Astrocyte (in vitro differentiated cells and primary cell): Measurements from ENCODE around the gene NCDN. TPM values are rescaled to one million over a fixed set of nuclear protein-coding genes. Genes with fewer than 3 reads are reported as not detected.
A peak's percentile ranks its signal among the peaks of the same experiment; 100 is the strongest.

Source experiments
- DNase-seq: peaks from one replicate; pipeline ENCODE4 v3.0.0-alpha.2; 2010; ENCODE audit warnings: low read depth
- FAIRE-seq: peaks from 2 replicates; lab custom pipeline; 2011; peaks lifted over from hg19 to GRCh38; lab: Jason Lieb, UNC
- H2AFZ ChIP-seq: 2 replicates; pipeline ENCODE4 v1.6.0; 2012; ENCODE audit warnings: low read depth, low read length, inconsistent platforms
- H3K27ac ChIP-seq: 2 replicates; pipeline ENCODE4 v1.5.1; 2011; ENCODE audit warnings: low read depth, low read length, inconsistent platforms
- H3K27me3 ChIP-seq: 2 replicates; pipeline ENCODE4 v1.6.0; 2011; ENCODE audit warnings: low read length, inconsistent platforms; ENCODE audit not compliant: insufficient read depth
- H3K36me3 ChIP-seq: 2 replicates; pipeline ENCODE4 v1.5.1; 2011; ENCODE audit warnings: low read length, inconsistent platforms; ENCODE audit not compliant: insufficient read depth
- H3K4me1 ChIP-seq: 2 replicates; pipeline ENCODE4 v1.5.1; 2011; ENCODE audit warnings: low read length, inconsistent platforms; ENCODE audit not compliant: insufficient read depth
- H3K4me2 ChIP-seq: 2 replicates; pipeline ENCODE4 v1.6.0; 2012; ENCODE audit warnings: low read length, inconsistent platforms
- H3K4me3 ChIP-seq: 2 replicates; pipeline ENCODE4 v1.5.1; 2011; ENCODE audit warnings: low read depth, mild to moderate bottlenecking, low read length, inconsistent platforms; ENCODE audit not compliant: insufficient read depth
- H3K79me2 ChIP-seq: 2 replicates; pipeline ENCODE4 v1.6.0; 2012; ENCODE audit warnings: mild to moderate bottlenecking, low read length, inconsistent platforms; ENCODE audit not compliant: insufficient read depth
- H3K9ac ChIP-seq: 2 replicates; pipeline ENCODE4 v1.6.0; 2012; ENCODE audit warnings: mild to moderate bottlenecking, low read length, inconsistent platforms
- H3K9me3 ChIP-seq: 2 replicates; pipeline ENCODE4 v1.5.1; 2012; ENCODE audit warnings: low read depth, mild to moderate bottlenecking, low read length, inconsistent platforms; ENCODE audit not compliant: insufficient read depth
- H4K20me1 ChIP-seq: 2 replicates; pipeline ENCODE4 v1.6.0; 2012; ENCODE audit warnings: low read length, inconsistent platforms; ENCODE audit not compliant: insufficient read depth
- H3K27ac Mint-ChIP-seq: one replicate; pipeline ENCODE4 v1.8.0; 2021; ENCODE audit warnings: mild to moderate bottlenecking, mixed read lengths; ENCODE audit not compliant: unreplicated experiment
- H3K27me3 Mint-ChIP-seq: one replicate; pipeline ENCODE4 v1.8.0; 2021; ENCODE audit warnings: low read depth, mixed read lengths; ENCODE audit not compliant: unreplicated experiment
- H3K36me3 Mint-ChIP-seq: one replicate; pipeline ENCODE4 v1.8.0; 2021; ENCODE audit warnings: low read depth, mixed read lengths; ENCODE audit not compliant: unreplicated experiment
- H3K4me1 Mint-ChIP-seq: one replicate; pipeline ENCODE4 v1.8.0; 2021; ENCODE audit warnings: low read depth, mixed read lengths; ENCODE audit not compliant: unreplicated experiment
- H3K4me3 Mint-ChIP-seq: one replicate; pipeline ENCODE4 v1.8.0; 2021; ENCODE audit warnings: mild to moderate bottlenecking, moderate library complexity, mixed read lengths; ENCODE audit not compliant: unreplicated experiment
- H3K9me3 Mint-ChIP-seq: one replicate; pipeline ENCODE4 v1.8.0; 2021; ENCODE audit warnings: mild to moderate bottlenecking, mixed read lengths; ENCODE audit not compliant: unreplicated experiment
- CTCF ChIP-seq: IDR thresholded peaks from 2 replicates; pipeline ENCODE4 v1.5.1; 2011; ENCODE audit warnings: low read depth, mild to moderate bottlenecking, inconsistent platforms, low read length, moderate library complexity; ENCODE audit not compliant: insufficient read depth
- EZH2 ChIP-seq: IDR thresholded peaks from 2 replicates; pipeline ENCODE4 v1.6.1; 2012; ENCODE audit warnings: mild to moderate bottlenecking, low read length, inconsistent platforms; ENCODE audit not compliant: insufficient read depth
- total RNA-seq: library from RNA; stranded (reverse); gene quantifications from 2 replicates; pipeline ENCODE4 v1.2.1, GENCODE V29; 2021

NCDN gene
- total RNA-seq, 1 donor from 2014 or later: 42.1 TPM

GRCh38 chr1:35570589-35571137 is 13.1 kb downstream of the NCDN start:
- Mint-ChIP-seq H3K4me1 (peaks cover 25% of the 10 kb centered on the region), H3K4me3 (peak overlapping the region; percentile 5), H3K27ac (no peak overlapping the region), H3K9me3 (no peaks in the 10 kb centered on the region), H3K27me3 (peaks cover 40% of the 10 kb centered on the region), H3K36me3 (peaks cover 1% of the 10 kb centered on the region)
- Histone ChIP-seq H3K27me3 (peaks cover 47% of the 10 kb centered on the region), H3K36me3 (no peaks in the 10 kb centered on the region), H2AFZ (no peak overlapping the region), H3K9me3 (no peaks in the 10 kb centered on the region), H3K4me3 (no peak overlapping the region), H3K4me1 (peaks cover 8% of the 10 kb centered on the region), H3K27ac (no peak overlapping the region), H4K20me1 (peaks cover 48% of the 10 kb centered on the region), H3K9ac (no peak overlapping the region), H3K4me2 (no peak overlapping the region), H3K79me2 (no peaks in the 10 kb centered on the region)
- TF ChIP-seq EZH2 (no peak), CTCF (no peak)
- DNase-seq (peak; percentile 53), FAIRE-seq (peak; percentile 34)

DNA sequence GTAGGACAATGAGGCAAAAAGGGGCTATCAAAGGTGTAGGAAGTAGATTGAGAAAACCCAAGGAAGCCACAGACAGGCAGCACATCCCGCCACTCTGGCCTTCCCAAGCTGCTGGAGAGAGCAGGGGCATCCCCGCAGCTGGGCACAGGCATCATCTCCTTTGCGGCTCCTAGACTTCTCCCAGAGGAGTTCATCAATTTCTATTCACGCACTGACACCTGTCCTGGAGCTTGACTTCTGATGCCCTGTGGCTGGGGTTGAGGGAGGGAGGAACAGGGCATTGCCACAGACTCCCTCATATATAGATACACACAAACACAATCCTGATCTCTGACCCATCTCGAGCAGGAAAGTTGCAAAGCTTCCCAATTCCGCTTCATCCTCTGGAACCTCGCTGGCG is 13.7 kb downstream of the NCDN start:
- Mint-ChIP-seq H3K9me3 (peaks cover 3% of the 10 kb centered on the region), H3K27ac (no peak overlapping the region), H3K4me3 (peak overlapping the region; percentile 55), H3K27me3 (peaks cover 46% of the 10 kb centered on the region), H3K36me3 (peaks cover under 1% of the 10 kb centered on the region), H3K4me1 (peaks cover 29% of the 10 kb centered on the region)
- DNase-seq (no peak), FAIRE-seq (no peak)
- Histone ChIP-seq H3K27me3 (peaks cover 53% of the 10 kb centered on the region), H3K4me1 (peaks cover 8% of the 10 kb centered on the region), H2AFZ (no peak overlapping the region), H3K4me3 (no peak overlapping the region), H3K9me3 (no peaks in the 10 kb centered on the region), H3K27ac (no peak overlapping the region), H3K4me2 (no peak overlapping the region), H3K9ac (no peak overlapping the region), H3K36me3 (no peaks in the 10 kb centered on the region), H3K79me2 (no peaks in the 10 kb centered on the region), H4K20me1 (peaks cover 42% of the 10 kb centered on the region)
- TF ChIP-seq EZH2: no peak
- no peak for TF ChIP-seq CTCF

DNA sequence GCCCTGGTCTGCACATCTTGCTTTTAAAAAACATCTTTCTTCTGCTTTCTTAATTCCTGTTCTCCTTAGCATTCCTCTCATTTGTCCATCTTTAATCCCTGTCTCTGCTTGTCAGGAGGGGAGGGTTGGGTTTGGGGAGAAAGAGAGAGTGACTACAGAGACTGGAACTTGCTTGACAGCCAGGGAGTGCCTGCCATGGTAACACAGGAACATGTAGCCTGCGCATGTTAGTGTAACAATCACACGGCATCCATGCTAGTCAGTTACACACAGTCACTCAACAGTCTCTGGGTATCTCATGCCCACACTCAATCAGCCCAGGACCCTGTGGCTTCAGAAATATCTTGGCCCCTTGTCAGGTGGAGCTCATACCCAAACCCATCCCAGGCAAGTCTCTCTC is 14.7 kb downstream of the NCDN start:
- Histone ChIP-seq H3K4me2 (no peak overlapping the region), H3K27me3 (peaks cover 63% of the 10 kb centered on the region), H3K27ac (no peak overlapping the region), H3K36me3 (no peaks in the 10 kb centered on the region), H4K20me1 (peaks cover 35% of the 10 kb centered on the region), H3K4me3 (no peak overlapping the region), H3K9me3 (no peaks in the 10 kb centered on the region), H2AFZ (no peak overlapping the region), H3K4me1 (peaks cover 8% of the 10 kb centered on the region), H3K9ac (no peak overlapping the region), H3K79me2 (no peaks in the 10 kb centered on the region)
- FAIRE-seq (no peak), DNase-seq (no peak)
- Mint-ChIP-seq H3K9me3 (peaks cover 6% of the 10 kb centered on the region), H3K27me3 (peaks cover 49% of the 10 kb centered on the region), H3K4me3 (peak overlapping the region; percentile 25), H3K4me1 (peaks cover 30% of the 10 kb centered on the region), H3K27ac (no peak overlapping the region), H3K36me3 (peaks cover 4% of the 10 kb centered on the region)
- TF ChIP-seq CTCF (no peak), EZH2 (no peak)
